NCI-H1417 (cell line): ENCODE measurements around the gene THOC5.

ENCODE experiments used
- DNase-seq, 3 experiments: peaks; one replicate each; lab custom pipeline; 2025; lab: John Stamatoyannopoulos, UW

Gene THOC5

GRCh38 chr22:29476116-29476515 lies 77.4 kb downstream of the THOC5 start:
- DNase-seq, result no peak

- DNase-seq, result no peak
Measured at GRCh38 chr22:29475550-29475949, 78.0 kb downstream of the THOC5 start.

DNA sequence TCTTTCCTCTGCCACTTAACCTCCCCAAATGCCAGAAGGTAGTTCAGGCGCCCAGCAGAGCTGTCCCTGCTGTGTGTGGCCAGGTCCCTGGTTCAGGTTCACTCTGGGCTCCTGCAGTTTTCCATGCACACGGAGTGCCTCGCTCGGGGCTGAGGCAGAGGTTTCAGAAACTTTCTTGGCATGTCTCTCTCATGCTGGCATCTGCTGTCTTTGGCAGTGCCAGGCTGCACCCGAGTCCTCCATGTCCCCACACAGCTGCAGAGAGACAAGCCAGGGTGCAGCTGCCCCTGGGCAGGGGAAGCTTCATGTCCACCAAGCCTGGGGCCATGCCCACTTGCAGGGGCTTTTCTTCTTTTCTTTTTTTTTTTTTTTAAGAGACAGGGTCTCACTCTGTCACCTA lies 80.6 kb downstream of the THOC5 start:
- no peak for DNase-seq

DNA sequence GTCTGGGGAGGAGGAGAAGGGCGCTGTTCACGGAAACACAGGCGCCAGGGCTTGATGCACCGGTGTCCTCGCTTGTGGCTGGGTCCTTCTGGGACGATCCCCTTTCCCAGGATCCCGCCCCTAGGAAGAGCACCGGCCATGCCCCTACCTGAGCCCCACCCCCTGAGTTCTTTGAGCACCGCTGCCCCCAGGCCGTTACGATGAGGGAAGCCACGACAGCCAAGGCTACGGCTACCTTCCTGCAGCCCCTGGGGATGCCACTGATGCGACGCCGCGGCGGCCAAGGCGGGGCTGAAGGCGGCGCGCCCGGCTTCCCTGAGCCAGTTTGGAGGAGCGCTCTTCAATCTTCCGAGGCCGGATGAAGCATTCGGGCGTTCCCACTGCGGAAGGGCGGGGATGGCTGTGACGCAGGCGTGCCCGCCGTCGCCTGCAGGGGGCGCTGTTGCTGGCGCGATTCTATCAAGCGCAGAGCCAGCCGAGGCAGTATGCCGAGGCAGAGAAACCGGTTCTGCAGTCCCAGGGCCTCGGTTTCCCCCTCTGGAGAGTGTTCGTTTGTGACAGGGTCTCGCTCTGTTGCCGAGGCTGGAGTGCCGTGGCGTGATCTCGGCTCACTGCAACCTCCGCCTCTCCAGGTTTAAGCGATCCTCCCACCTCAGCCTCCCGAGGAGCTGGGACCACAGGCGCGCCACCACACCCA lies 83.2 kb downstream of the THOC5 start:
- DNase-seq, result peak; percentile 44 to 66 (median 65)

DNA sequence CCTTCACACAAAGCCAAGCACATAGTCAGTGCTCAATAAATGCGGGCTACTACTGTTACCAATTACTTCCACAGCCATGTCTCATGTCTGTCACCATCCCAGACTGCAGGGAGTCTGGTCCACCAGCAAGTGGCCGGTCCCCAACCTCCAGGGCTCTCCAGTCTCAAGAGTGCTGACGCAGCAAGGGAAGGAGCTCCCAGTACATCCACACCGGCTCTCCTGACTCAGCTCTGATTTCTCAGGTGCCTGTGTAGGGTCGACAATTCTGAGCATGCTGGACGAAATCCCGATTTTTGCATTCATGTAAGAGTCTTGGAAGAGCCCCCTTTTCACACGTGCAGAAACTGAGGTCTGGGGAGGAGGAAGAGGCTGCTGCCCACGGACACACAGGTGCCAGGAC lies 83.8 kb downstream of the THOC5 start:
- DNase-seq, result no peak

DNA sequence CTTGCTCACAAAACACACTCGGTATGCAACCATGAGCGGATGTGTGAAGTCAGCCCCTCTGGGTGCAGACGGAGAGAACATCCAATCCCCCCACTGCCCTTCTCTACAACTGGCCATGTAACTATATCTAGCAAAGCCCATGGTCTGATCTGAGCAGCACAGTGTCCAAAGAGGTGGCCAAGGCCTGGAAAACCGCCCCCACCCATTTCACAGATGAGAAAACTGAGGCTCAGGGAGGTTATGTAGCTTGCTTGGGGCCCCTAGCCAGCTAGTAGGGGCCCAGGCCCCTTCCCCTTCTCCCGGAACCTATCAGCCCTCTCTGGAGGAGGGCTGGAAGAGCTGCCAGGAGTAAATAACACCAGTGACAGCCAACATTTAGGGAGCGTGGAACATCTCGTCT lies 89.0 kb downstream of the THOC5 start:
- no peak for DNase-seq

DNA sequence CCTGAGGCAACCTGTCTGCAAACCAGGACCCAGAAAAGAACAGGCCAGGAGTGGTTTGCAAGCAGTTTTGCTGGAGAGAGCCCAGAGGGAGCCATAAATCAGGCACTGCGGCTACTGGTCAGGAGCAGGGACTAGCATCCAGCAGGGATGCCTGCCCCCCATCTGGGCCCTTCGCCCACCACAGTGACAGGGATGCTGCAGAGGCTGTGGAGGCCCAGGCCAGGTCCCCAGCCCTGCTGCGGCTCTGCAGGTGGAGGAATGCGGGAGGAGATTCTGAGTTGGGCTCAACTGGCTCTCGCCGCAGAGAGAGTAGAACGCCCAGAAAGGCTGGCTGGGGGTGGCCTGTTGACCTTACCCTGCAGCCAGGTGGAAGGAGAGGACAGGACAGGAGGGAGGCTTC lies 89.9 kb downstream of the THOC5 start:
- DNase-seq, result no peak

- DNase-seq, result no peak
Measured at GRCh38 chr22:29461263-29461662, 92.3 kb downstream of the THOC5 start.

- DNase-seq, result no peak
Measured at GRCh38 chr22:29459773-29460172, 93.8 kb downstream of the THOC5 start.

DNA sequence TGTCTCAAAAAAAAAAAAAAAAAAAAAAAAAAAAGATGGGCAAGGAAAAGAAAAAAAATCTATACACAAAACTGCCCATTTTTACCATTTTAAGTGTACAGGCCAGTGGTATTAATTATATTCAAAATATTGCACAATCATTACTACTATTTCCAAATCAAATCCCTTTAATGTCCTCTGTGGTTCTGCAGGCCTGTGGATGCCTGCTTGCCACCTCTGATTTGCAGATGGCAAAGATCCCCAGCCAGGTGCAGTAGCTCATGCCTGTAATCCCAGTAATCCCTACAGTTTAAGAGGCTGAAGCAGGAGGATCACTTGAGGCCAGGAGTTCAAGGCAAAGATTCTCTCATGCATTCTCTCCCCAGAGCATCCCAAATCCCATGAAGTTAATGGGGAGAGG lies 95.0 kb downstream of the THOC5 start:
- no peak for DNase-seq

DNA sequence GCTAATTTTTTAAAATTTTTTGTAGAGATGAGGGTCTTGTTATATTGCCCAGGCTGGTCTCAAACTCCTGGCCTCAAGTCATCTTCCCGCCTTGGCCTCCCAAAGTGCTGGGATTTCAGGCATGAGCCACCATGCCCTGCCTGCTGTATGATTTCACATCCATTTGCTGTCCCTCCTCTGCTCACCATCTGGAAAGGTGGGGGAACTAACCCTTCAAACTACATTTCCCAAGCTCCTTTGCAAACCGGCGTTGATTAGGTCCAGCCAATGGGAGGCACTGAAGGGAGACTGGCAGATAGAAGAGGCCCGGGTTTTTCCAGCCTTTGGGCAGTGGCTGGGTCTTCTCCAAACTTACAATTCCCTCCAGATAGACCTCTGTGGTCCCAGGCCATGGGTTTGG lies 95.8 kb downstream of the THOC5 start:
- DNase-seq, result peak; percentile 4 to 19 (median 7)

DNA sequence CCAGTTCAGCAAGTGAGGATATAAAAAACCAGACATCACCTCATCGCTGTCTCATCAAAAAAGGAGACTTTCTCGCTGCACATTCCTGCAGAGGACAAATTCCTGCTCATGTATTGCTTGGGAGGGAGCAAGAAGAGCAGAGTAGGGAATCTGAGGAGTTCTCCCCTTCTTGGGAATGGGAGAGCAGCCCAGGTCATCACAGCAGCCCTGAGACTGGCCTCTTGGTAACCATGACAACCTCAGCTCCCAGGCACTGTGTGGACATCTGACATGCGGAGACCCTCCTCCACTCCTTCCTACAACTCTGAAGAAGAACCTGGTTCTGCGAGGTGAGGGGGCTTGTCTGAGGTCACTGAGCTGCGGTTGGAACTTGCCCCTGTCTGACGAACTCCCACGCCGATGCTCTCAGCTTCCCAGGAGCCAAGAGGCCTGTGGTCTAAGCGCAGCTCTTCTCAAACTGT lies 97.3 kb downstream of the THOC5 start:
- DNase-seq, result no peak
